IMR-90 (cell line): ENCODE results near the gene MAP2.

Experiments
- BHLHE40 ChIP-seq: fragments of 150-350 bp; IDR thresholded peaks from 2 replicates; pipeline ENCODE4 v1.6.1; 2016; ENCODE audit warnings: mild to moderate bottlenecking, low read depth, low read length
- CEBPB ChIP-seq: IDR thresholded peaks from 2 replicates; pipeline ENCODE4 v1.6.1; 2012; ENCODE audit warnings: low read depth, low read length, improper control_type of control experiment
- CHD1 ChIP-seq: IDR thresholded peaks from 2 replicates; pipeline ENCODE4 v1.6.1; 2012; ENCODE audit warnings: low read depth, low read length, improper control_type of control experiment
- CTCF ChIP-seq: conservative IDR thresholded peaks from 2 replicates; pipeline ENCODE4 v1.5.1; 2012; ENCODE audit warnings: mild to moderate bottlenecking, low read depth, low read length, improper control_type of control experiment
- ELK1 ChIP-seq: fragments of 150-350 bp; IDR thresholded peaks from 2 replicates; pipeline ENCODE4 v1.6.1; 2016; ENCODE audit warnings: low read depth, mild to moderate bottlenecking, low read length, moderate library complexity, borderline replicate concordance
- MXI1 ChIP-seq: IDR thresholded peaks from 2 replicates; pipeline ENCODE4 v1.6.1; 2012; ENCODE audit warnings: low read depth, mild to moderate bottlenecking, low read length, moderate library complexity, borderline replicate concordance
- NFE2L2 ChIP-seq: fragments of 150-350 bp; IDR thresholded peaks from 2 replicates; pipeline ENCODE4 v1.6.1; 2016; ENCODE audit warnings: low read depth, mild to moderate bottlenecking, low read length
- POLR2A ChIP-seq: IDR thresholded peaks from 2 replicates; pipeline ENCODE4 v1.6.1; 2012; ENCODE audit warnings: mild to moderate bottlenecking, low read depth, low read length
- RAD21 ChIP-seq: IDR thresholded peaks from 2 replicates; pipeline ENCODE4 v1.6.1; 2012; ENCODE audit warnings: low read length, improper control_type of control experiment
- RCOR1 ChIP-seq: IDR thresholded peaks from 2 replicates; pipeline ENCODE4 v1.6.1; 2012; ENCODE audit warnings: mild to moderate bottlenecking, low read length, improper control_type of control experiment; ENCODE audit not compliant: insufficient replicate concordance
- SMC3 ChIP-seq: fragments of 150-350 bp; IDR thresholded peaks from 2 replicates; pipeline ENCODE4 v1.6.1; 2016; ENCODE audit warnings: low read depth, mild to moderate bottlenecking, antibody characterized with exemption, low read length, moderate library complexity
- USF2 ChIP-seq: fragments of 150-350 bp; IDR thresholded peaks from 2 replicates; pipeline ENCODE4 v1.6.1; 2017; ENCODE audit warnings: mild to moderate bottlenecking, antibody characterized with exemption, low read length, low read depth

GRCh38 chr2:209671020-209671680 is 247.3 kb downstream of the MAP2 start:
- TF ChIP-seq CTCF (no peak), BHLHE40 (no peak), USF2 (no peak), POLR2A (no peak), MXI1 (no peak), RAD21 (no peak), CHD1 (no peak), CEBPB (no peak), RCOR1 (no peak), NFE2L2 (no peak), SMC3 (no peak), ELK1 (no peak)
